Activated naive CD4-positive, alpha-beta T cell treated with anti-CD3 and anti-CD28 coated beads, Interleukin-2, amount 10 ng/mL, durations not matched to agents 7 days and 5 days (primary cell): Measurements from ENCODE around the gene METTL24.
"Not testable (repeated sequence)": the region's sequence is repeated elsewhere in the genome, so short reads cannot be mapped to it uniquely, and the experiment has no call there.

Source experiments
- CTCF ChIA-PET: fragments of 350-600 bp; sonication (Branson Sonifier 250); formaldehyde crosslinking; loops from one replicate; lab custom pipeline; 2021; ENCODE audit warnings: antibody characterized with exemption; lab: Charles Lee
- DNase-seq: peaks from one replicate; pipeline ENCODE4 v3.0.0-alpha.2; 2020
- H3K27ac Mint-ChIP-seq: one replicate; pipeline ENCODE4 v1.8.0; 2021; ENCODE audit warnings: mild to moderate bottlenecking, moderate library complexity, mixed read lengths
- H3K27me3 Mint-ChIP-seq: one replicate; pipeline ENCODE4 v1.8.0; 2021; ENCODE audit warnings: mild to moderate bottlenecking, mixed read lengths
- H3K36me3 Mint-ChIP-seq: one replicate; pipeline ENCODE4 v1.8.0; 2021; ENCODE audit warnings: mixed read lengths
- H3K4me1 Mint-ChIP-seq: one replicate; pipeline ENCODE4 v1.8.0; 2021; ENCODE audit warnings: mixed read lengths
- H3K4me3 Mint-ChIP-seq: one replicate; pipeline ENCODE4 v1.8.0; 2021; ENCODE audit warnings: mild to moderate bottlenecking, moderate library complexity, mixed read lengths
- H3K9me3 Mint-ChIP-seq: one replicate; pipeline ENCODE4 v1.8.0; 2021; ENCODE audit warnings: mixed read lengths

Gene METTL24

DNA sequence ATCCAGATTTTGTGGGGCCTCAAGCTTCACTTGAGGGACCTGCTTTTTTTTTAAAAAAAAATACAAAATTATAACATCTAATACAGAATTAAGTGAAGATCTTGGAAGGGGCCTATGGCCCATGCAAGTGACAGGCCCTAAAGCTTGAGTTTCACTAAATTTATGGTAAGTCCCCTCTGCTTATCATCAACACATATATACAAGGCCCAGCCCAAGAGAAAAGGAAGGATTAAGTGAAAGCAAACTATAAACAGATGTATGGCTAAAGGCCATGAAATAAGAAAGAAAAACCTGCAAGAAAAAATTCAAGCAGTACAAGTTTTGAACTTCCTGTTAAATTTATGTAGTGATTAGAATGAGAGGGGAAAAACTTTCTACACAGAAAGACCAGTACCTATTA, 91.2 kb downstream of the METTL24 start:
- H3K4me1 Mint-ChIP-seq: no peaks in the 10 kb centered on the region
- no peaks in the 10 kb centered on the region for H3K9me3 Mint-ChIP-seq
- CTCF ChIA-PET: no interaction called here
- H3K27me3 Mint-ChIP-seq: no peaks in the 10 kb centered on the region
- H3K27ac Mint-ChIP-seq: no peak overlapping the region
- no peaks in the 10 kb centered on the region for H3K36me3 Mint-ChIP-seq
- DNase-seq: no peak
- no peak overlapping the region for H3K4me3 Mint-ChIP-seq

DNA sequence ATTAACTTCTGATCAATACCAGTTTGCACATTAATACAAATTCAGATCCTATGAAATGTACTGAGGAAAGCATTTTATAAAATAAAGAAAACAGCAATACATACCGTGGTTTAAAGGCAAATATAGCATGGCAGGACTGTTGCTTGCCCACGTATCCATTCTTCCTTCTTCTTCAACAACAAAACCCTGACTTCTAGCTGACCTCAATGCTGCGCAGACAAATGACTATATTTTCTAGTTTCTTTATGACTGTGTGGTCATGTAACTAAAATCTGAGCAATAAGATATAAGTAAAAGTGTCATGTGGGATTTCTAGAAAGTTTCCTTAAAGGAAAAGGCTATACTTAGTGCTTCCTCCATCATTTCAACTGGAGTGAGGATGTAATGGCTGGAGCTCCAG, 92.9 kb downstream of the METTL24 start:
- Mint-ChIP-seq H3K27ac (no peak overlapping the region), H3K27me3 (no peaks in the 10 kb centered on the region), H3K4me3 (no peak overlapping the region), H3K4me1 (no peaks in the 10 kb centered on the region), H3K36me3 (no peaks in the 10 kb centered on the region), H3K9me3 (no peaks in the 10 kb centered on the region)
- no peak for DNase-seq
- CTCF ChIA-PET: no interaction called here

DNA sequence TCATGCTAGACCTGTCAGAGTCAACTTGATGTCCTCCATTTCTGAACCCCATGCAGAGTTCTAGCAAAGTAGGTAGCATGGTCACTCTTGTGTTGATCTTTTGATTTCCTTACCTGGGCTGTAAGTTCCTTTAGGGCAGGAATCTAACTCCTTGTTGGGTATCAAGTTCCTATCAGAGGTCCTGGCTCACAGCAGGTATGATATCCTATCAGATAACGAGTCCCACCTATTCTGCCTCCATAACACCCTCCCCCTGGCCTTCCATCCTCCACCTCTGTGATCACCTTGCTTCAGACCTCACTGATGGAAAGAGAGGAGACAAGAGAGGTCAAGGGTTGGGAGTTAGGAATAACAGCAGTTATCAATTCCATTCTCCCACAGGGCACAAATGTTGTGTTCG, 101.8 kb downstream of the METTL24 start:
- Mint-ChIP-seq H3K9me3 (no peaks in the 10 kb centered on the region), H3K27me3 (no peaks in the 10 kb centered on the region)

DNA sequence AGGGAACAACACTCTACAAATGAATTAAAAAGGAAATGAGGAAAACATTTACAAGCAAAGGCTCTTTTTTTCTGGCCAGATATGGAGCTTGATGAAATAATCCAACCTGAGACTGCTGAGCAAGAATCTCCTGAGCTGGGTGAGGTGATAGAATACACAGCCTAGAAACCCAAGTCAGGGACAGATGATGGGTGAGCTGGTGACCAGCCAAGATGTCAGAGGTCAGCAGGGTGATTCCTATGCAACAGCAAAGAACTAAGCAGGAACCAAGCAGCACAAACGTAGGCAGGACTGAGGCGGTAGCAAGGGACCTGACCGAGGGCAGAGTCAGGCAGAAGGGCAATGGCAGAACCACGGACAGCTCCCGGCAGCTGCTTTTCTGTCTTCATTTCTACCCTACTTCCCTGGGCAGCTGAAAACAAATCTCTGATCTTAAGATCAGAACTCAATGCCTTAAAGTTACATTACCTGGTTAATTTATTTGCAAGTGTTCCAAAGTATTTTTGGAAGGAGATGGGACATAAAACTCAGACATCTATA, 102.9 kb downstream of the METTL24 start:
- Mint-ChIP-seq H3K4me3 (no peak overlapping the region), H3K36me3 (no peaks in the 10 kb centered on the region), H3K4me1 (no peaks in the 10 kb centered on the region), H3K9me3 (no peaks in the 10 kb centered on the region), H3K27me3 (no peaks in the 10 kb centered on the region), H3K27ac (no peak overlapping the region)
- DNase-seq: peak; percentile 41
- CTCF ChIA-PET: no interaction called here

More for the DNA sequence above, 101.8 kb downstream of the METTL24 start:
- CTCF ChIA-PET: no interaction called here
- Mint-ChIP-seq H3K36me3 (no peaks in the 10 kb centered on the region), H3K27ac (no peak overlapping the region), H3K4me3 (no peak overlapping the region), H3K4me1 (no peaks in the 10 kb centered on the region)
- no peak for DNase-seq

DNA sequence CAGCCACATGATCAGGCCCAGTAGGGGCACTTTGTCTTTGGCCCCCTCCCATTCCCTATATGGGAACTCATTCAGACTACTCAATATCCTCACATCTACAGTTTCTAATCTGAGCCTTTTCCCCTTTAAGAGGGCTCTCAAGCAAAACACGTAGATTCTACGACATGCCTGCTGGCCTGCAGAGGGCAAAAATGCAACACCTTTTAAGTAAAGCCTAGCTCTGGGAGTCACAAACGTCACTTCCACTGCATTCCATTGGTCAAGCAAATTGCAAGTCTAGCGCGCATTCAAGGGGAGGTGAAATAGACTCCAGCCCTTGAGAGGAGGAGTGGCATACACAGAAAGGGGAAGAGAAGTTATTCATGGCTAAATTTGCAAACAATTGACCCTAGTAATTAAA, 107.3 kb downstream of the METTL24 start:
- CTCF ChIA-PET: no interaction called here
- Mint-ChIP-seq H3K36me3 (no peaks in the 10 kb centered on the region), H3K9me3 (no peaks in the 10 kb centered on the region), H3K27me3 (no peaks in the 10 kb centered on the region), H3K4me3 (no peak overlapping the region), H3K27ac (no peak overlapping the region), H3K4me1 (no peaks in the 10 kb centered on the region)
- DNase-seq: no peak

DNA sequence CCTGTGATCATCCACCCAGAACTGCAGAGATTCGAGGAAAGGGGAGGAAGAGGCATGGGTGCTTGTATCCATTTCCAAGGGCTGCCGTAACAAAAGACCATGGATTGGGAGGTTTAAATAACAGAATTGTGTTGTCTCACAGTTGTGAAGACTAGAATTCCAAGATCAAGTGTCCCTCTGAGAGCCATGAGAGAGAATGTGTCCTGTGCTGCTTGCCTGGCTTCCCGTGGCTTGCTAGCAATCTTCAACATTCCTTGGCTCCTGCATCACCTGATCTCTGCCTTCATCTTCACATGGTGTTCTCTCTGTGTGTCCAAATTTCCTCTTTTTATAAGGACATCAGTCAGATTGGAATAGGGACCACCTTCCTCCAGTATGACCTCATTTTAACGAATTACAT, 108.1 kb downstream of the METTL24 start:
- Mint-ChIP-seq H3K4me3 (no peak overlapping the region), H3K36me3 (no peaks in the 10 kb centered on the region), H3K4me1 (no peaks in the 10 kb centered on the region), H3K27me3 (no peaks in the 10 kb centered on the region), H3K27ac (no peak overlapping the region), H3K9me3 (no peaks in the 10 kb centered on the region)
- no peak for DNase-seq
- CTCF ChIA-PET: no interaction called here

DNA sequence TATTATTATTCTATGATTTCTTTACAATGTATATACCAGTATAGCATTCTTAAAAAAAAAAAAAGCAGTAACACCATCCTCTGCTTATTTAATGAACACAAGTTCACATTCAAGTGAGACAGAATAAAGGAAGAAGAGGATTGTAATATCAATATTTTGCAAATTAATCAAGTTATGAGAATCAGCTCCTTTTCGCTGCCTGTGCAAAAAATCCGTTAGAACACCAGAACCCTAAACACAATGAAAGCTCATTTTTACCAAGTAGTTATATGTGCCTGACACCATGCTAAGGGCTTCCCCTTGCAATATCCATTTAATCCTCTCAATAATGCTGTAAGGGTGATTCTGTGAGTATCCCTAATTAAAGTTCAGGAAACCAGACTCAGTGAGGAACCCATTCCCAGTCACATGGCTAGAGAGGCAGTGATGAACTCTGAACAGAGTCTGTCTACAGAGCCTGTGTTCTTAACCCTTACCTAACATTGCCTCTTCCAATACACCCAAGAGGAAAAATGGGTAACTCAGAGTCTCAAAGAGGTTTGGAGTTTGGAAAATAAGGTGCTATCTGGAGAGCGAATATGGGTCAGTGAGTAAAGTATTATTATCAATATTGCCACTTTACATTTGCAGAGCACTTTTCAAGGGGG, 111.1 kb downstream of the METTL24 start:
- CTCF ChIA-PET: no interaction called here
- H3K27me3 Mint-ChIP-seq: no peaks in the 10 kb centered on the region

DNA sequence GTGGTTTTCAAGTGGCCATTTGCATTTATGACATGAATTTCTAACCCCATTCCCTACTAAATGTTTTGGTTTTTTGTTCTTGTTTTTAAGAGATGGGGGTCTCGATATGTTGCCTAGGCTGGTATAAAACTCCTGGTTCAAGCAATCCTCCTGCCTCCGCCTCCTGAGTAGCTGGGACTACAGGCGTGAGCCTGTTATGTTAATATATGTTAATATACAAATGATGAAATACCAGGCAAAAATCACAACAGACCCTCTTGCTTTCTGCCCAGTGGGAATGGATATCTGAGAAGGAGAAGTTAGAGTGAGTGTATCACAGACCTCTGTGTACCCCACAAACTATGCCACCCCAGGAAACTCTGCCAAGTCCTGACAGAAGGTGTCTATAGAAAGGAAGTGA, 111.8 kb downstream of the METTL24 start:
- CTCF ChIA-PET: no interaction called here
- Mint-ChIP-seq H3K9me3 (no peaks in the 10 kb centered on the region), H3K4me1 (no peaks in the 10 kb centered on the region), H3K27ac (no peak overlapping the region), H3K36me3 (no peaks in the 10 kb centered on the region), H3K27me3 (no peaks in the 10 kb centered on the region), H3K4me3 (no peak overlapping the region)
- DNase-seq: no peak

More for the DNA sequence above, 111.1 kb downstream of the METTL24 start:
- H3K27ac Mint-ChIP-seq: no peak overlapping the region
- DNase-seq: no peak
- no peaks in the 10 kb centered on the region for H3K9me3 Mint-ChIP-seq
- no peaks in the 10 kb centered on the region for H3K36me3 Mint-ChIP-seq
- H3K4me1 Mint-ChIP-seq: no peaks in the 10 kb centered on the region
- H3K4me3 Mint-ChIP-seq: no peak overlapping the region

DNA sequence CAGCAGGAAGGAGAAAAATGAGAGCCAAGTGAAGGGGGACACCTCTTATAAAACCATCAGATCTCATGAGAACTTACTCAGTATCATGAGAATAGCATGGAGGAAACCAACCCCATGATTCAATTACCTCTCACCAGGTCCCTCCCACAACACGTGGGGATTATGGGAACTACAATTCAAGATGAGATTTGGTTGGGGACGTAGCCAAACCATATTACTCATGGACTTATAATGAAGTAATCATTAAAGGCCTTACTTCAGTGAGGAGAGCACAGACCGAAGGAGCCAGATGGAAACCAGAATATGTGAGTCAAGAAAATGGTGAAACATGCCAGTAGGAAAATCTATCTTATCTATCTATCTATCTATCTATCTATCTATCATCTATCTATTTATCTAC, 113.5 kb downstream of the METTL24 start:
- H3K9me3 Mint-ChIP-seq, H3K4me1 Mint-ChIP-seq, H3K36me3 Mint-ChIP-seq, CTCF ChIA-PET, H3K27me3 Mint-ChIP-seq, H3K4me3 Mint-ChIP-seq, DNase-seq, H3K27ac Mint-ChIP-seq: not testable (repeated sequence)

DNA sequence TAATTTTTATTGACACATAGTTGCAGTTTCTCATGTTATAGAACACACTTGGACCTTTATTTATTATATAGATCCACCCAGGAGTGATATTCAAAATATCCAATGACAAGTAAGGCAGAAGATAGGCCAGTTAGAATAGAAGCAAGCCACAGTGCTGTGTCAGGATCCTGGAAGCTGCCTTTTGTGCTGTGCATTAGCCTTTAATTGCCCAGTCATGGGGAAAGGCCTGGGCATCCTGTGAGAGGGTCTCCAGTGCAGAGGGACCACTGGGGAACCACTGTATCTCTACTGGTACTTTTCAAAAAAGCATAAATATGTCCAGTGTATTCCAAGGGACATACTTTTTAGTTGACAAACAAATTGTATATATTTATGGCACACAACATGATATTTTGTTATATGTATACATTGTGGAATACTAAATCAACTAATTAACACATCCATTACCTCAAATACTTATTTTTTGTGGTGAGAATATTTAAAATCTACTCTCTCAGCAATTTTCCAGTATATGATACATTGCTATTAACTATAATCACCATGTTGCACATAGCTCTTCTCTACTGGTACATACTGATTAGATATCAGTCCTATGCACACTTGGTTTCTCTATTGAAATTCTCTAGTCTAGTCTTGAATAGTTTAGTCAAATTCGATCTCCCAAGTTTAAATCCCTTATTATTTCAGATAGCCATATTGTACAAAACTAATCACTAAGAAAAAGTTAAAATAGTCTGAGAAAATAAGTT, 118.4 kb downstream of the METTL24 start:
- peaks cover 3% of the 10 kb centered on the region for H3K9me3 Mint-ChIP-seq
- H3K27ac Mint-ChIP-seq: no peak overlapping the region
- H3K36me3 Mint-ChIP-seq: peaks cover 9% of the 10 kb centered on the region
- peaks cover 2% of the 10 kb centered on the region for H3K4me1 Mint-ChIP-seq
- DNase-seq: no peak
- H3K27me3 Mint-ChIP-seq: no peaks in the 10 kb centered on the region
- CTCF ChIA-PET: no interaction called here
- H3K4me3 Mint-ChIP-seq: no peak overlapping the region

DNA sequence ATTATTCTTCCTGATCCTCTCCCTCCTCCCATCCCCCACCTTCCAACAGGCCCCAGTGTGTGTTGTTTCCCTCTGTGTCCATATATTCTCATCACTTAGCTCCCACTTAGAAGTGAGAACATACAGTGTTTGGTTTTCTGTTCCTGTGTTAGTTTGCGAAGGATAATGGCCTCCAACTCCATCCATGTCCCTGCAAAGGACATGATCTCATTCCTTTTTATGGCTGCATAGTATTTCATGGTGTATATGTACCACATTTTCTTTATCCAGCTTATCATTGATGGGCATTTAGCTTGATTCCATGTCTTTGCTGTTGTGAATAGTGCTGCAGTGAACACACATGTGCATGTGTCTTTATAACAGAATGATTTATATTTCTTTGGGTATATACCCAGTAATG, 122.1 kb downstream of the METTL24 start:
- H3K27me3 Mint-ChIP-seq, DNase-seq, H3K9me3 Mint-ChIP-seq, H3K27ac Mint-ChIP-seq, H3K36me3 Mint-ChIP-seq, H3K4me3 Mint-ChIP-seq: not testable (repeated sequence)
- CTCF ChIA-PET: interaction anchor here (0.6 kb wide), 1 partner anchor 83 kb away, joined by 6 read pairs; no protein-coding TSS in a partner anchor
- peaks cover 12% of the 10 kb centered on the region for H3K4me1 Mint-ChIP-seq

DNA sequence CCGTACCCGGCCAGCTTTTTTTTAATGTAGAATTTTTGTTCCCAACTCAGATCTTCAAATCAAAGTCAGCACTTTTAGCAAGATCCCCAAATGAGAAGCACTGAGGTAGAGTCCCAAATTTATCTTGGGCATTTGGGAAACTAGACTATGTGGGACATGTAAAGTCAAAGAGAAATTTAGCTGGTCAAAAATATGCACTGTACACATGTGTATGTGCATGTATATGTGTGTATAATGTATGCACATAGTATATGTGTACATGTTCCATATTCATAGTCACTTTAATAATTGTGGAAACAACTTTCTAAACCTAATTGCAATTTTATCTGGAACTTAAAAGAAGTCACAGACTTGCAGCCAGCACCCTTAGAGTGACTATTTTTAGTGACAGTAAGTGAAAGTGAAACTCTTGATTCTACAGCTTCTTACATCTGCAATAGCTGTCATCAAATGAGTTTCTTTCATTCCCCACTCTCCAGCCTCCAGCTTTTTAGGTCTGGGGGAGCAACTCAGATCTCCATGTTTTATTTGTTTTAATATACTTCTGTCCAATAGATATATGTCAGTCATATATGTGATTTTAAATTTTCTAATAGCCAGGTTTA, 124.3 kb downstream of the METTL24 start:
- peaks cover 11% of the 10 kb centered on the region for H3K36me3 Mint-ChIP-seq
- peaks cover 12% of the 10 kb centered on the region for H3K4me1 Mint-ChIP-seq
- no peak overlapping the region for H3K4me3 Mint-ChIP-seq
- CTCF ChIA-PET: interaction anchor here (1.2 kb wide), 1 partner anchor 156 kb away, joined by 3 read pairs; no protein-coding TSS in a partner anchor
- H3K27ac Mint-ChIP-seq: peak overlapping the region; percentile 64
- no peak for DNase-seq
- H3K9me3 Mint-ChIP-seq: peaks cover 3% of the 10 kb centered on the region
- no peaks in the 10 kb centered on the region for H3K27me3 Mint-ChIP-seq

DNA sequence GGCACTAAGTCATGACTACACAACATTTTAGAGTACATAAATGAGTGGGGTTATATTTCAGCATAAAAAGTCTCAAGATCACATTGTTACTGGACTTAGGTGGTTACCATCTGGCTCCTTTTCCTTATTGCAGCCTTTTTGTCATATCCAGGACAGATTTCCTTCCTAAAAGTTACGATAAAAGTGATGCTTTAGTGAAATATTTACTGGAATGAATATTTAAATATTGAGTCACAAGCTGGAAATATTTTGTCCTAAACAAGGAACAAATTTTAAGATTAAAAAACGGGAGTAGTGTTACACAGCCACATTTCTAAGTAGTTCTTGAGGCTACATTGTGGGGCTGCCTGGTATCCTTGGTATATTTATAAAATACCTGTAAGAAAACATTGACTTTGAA, 125.7 kb downstream of the METTL24 start:
- CTCF ChIA-PET: no interaction called here
- Mint-ChIP-seq H3K4me1 (peaks cover 12% of the 10 kb centered on the region), H3K36me3 (peaks cover 13% of the 10 kb centered on the region), H3K9me3 (peaks cover 3% of the 10 kb centered on the region), H3K27ac (no peak overlapping the region), H3K27me3 (no peaks in the 10 kb centered on the region), H3K4me3 (no peak overlapping the region)
- DNase-seq: no peak

DNA sequence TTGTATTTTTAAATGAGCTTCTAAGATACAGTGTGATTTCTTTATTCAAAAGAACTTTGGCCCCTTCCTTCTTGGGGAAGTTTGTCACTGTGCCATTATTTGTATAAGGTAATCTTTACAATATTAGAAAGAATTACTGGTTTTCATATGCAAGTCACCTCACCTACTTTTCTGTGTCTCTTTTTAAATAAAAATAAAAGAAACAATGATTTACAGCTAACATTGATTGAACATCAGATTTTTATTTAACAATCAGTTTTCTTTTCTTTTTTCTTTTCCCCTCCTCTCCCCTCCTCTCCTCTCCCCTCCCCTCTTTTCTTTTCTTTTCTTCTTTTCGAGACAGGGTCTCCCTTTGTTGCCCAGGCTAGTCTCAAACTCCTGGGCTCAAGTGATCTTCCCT, 131.9 kb downstream of the METTL24 start:
- CTCF ChIA-PET: interaction anchor here (1.2 kb wide), 1 partner anchor 164 kb away, joined by 3 read pairs; no protein-coding TSS in a partner anchor
- Mint-ChIP-seq H3K27ac (no peak overlapping the region), H3K9me3 (no peaks in the 10 kb centered on the region), H3K36me3 (peaks cover 24% of the 10 kb centered on the region), H3K4me3 (no peak overlapping the region), H3K27me3 (no peaks in the 10 kb centered on the region), H3K4me1 (no peaks in the 10 kb centered on the region)
- no peak for DNase-seq
